H1 (cell line): ENCODE measurements around the gene ADGRL3. TPM values are rescaled to one million over a fixed set of nuclear protein-coding genes. Genes with fewer than 3 reads are reported as not detected.

Source experiments
- BACH1 ChIP-seq: IDR thresholded peaks from 2 replicates; pipeline ENCODE4 v1.6.1; 2012; ENCODE audit warnings: low read length, improper control_type of control experiment
- CHD7 ChIP-seq: fragments of 300-600 bp; sonication (generic); IDR thresholded peaks from 2 replicates; pipeline ENCODE4 v1.7.1; 2012; ENCODE audit warnings: low read length, moderate library complexity, mild to moderate bottlenecking, inconsistent platforms; ENCODE audit not compliant: insufficient replicate concordance
- SAP30 ChIP-seq: fragments of 300-600 bp; sonication (generic); IDR thresholded peaks from 2 replicates; pipeline ENCODE4 v1.7.1; 2012; ENCODE audit warnings: low read length, moderate library complexity, mild to moderate bottlenecking, inconsistent platforms; ENCODE audit not compliant: insufficient read depth, insufficient replicate concordance
- YY1 ChIP-seq: IDR thresholded peaks from 2 replicates; pipeline ENCODE4 v1.6.1; 2011; ENCODE audit warnings: low read depth, mild to moderate bottlenecking, low read length
- polyA plus RNA-seq, 7 experiments: library from polyadenylated mRNA; depleted of rRNA in 3 of 7; stranded (reverse) in 5 of 7; unstranded in 2 of 7; fragments of >200 nt in 5 of 7; fragments of 200-250 nt in 2 of 7; gene quantifications; 1 replicate in 5 of 7; 2 replicates in 1 of 7; 4 replicates in 1 of 7; pipeline versions ENCODE4 v1.2.1 to v1.2.3, GENCODE V29; 2011 to 2013; ENCODE audit warnings: missing spikeins in 2 of 7, mixed read lengths in 2 of 7
- total RNA-seq: library from RNA; stranded (reverse); fragmentation: NEBNext Ultra II Directional; extraction: Animal tissue kit (Norgen Biotek cat#: 25700); gene quantifications from 2 replicates; pipeline ENCODE4 v1.2.1, GENCODE V29; 2021

Gene ADGRL3
- total and polyA plus RNA-seq, 2 of the 8 experiments (the other 6 are each of a cell fraction or from before 2014, with no cell fraction given), result 6.6 to 13.0 TPM

- peak; percentile 16 for TF ChIP-seq CHD7
- no peak for TF ChIP-seq YY1
- no peak for TF ChIP-seq SAP30
- TF ChIP-seq BACH1, result no peak
These were observed 195.6 kb downstream of the ADGRL3 start (continued) for GRCh38 chr4:61395754-61396153.
